ENCODE measurements around the gene RER1.
"Not testable (repeated sequence)": the region's sequence is repeated elsewhere in the genome, so short reads cannot be mapped to it uniquely, and the experiment has no call there.

Gene RER1

DNA sequence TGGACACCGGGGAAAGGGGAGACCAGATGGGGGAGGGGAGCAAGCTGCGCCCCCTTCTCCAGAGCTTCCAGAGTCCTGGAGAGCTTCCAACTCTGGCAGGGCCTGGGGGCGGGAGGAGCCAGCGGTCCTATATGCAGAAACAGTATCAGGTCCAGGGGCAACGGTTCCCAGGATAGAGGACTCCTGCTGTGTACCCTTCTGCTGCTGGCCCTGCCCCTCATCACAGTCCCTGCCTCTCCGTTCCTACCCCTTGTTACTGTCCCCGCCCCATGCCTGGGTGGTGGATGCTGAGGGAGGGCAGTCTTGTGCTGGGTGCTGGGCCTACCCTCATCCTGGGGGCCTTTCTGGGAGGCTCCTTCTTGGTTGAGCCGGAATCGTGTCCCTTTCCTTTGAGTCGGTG, 39.9 kb downstream of the RER1 start:
- peak; percentile 98 for DNase-seq

DNA sequence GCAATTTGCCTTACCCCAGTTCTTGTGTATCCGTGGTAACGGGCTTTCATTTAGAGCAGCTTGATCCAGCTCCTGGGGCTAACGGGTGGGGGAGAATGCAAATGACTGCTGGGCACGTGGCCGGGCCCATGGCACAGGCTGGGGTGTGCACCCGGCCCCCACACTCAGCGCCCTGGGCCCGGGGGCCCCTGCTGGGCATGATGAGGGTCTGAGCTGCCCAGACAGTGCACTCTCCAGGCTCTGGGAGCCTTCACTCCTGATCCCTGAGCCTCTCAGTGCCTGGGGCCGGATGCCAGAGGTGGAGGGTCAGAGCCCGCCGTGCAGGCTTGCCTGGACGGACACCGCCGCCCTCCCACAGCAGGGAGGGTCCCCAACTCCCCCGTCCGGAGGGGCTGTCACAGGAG, 40.8 kb downstream of the RER1 start:
- DNase-seq = peak; percentile 16

DNA sequence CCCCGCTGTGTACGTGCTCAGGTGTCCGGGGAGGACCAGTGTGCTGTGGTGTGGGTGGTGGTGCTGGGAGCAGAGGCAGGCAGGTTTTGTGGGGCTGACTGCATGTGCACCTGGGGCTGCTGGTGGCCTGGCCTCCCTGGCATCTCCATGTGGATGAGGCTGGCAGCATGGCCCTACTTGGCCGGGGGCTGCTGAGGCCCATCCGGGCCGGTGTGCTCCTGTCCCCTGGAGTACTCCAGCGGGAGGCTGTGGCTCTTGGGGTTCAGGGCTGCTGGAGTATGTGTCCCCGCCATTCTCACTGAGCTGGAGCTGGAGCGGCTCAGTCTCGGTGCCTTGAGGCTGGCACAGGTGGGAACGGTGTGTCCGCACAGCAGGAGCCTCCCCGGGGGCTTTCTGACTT, 41.6 kb downstream of the RER1 start:
- DNase-seq = no peak

DNA sequence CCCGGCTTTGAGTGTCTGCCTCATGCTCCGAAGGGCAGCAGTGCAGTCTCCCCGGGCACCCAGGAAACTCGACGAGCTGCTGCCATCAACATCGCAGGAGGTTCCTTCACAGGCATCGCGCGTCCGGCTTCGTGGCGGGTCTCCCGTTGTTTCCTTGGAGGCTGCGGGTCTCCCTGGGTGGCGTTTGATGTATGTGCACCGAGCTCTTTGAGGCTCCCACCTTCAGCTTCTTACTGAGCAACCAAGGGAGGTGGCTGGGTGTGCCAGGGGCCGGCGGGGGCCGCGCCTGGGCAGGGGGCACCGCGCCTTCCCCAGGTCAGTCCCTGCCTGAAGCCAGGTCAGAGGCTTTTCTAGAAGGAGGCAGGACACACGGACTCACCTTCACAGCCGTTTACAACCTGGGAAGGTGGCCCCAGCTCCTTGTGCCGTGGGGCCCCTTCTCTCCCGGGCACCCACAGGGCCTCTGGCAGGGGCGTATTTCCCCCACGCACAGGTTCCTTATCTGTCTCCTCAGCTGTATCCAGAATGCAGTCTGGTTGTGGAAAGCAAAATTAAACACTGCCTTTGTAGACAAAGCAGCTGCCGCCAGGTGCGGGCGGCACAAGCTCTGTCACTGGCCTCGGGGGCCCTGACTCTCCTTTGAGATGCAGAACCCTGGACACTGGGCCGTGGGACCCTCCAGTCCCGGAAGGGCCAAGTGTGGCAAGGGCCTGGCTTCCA, 42.5 kb downstream of the RER1 start:
- DNase-seq = no peak

DNA sequence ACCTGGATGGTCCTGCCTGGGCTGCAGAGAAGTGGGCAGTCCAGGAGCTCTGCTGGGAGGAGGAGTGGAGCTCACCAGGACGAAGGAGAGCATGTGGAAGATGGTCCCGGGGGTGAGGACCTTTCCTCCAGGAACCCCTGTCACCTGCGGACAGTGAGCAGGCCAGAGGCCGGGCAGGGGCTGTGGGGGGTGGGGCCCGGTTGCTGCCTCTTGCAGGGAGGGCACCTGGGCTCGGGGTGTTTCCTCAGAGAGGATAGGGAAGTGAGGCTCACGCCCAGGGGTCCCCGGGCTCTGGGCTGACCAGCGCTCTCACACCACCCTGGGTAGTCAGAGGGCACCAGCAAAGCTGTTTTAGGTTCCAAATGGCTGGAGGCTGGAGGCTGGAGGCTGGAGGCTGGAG, 43.5 kb downstream of the RER1 start:
- DNase-seq = no peak

DNA sequence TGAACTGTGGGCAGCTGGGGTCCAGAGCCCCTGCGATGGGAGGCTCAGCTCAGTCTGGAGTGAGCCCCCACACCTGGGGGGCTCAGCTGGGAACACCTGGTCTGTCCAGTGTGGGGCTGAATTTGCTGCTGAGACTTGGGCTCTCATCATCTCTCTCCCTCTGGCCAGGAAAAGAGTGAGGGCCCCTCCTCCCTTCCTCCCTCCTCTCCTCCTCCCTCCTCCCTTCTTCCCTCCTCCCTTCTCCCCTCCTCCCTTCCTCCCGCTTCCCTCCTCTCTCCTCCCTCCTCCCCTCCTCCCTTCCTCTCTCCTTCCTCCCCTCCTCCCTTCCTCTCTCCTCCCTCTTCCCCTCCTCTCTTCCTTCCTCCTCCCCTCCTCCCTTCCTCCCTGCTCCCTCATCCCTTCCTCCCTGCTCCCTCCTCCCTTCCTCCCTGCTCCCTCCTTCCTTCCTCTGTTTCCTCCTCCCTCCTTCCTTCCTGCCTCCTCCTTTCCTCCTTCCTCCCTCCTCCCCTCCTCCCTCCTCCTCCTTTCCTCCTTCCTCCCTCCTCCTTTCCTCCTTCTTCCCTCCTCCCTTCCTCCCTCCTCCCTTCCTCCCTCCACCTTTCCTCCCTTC, 44.2 kb downstream of the RER1 start:
- DNase-seq = no peak

DNA sequence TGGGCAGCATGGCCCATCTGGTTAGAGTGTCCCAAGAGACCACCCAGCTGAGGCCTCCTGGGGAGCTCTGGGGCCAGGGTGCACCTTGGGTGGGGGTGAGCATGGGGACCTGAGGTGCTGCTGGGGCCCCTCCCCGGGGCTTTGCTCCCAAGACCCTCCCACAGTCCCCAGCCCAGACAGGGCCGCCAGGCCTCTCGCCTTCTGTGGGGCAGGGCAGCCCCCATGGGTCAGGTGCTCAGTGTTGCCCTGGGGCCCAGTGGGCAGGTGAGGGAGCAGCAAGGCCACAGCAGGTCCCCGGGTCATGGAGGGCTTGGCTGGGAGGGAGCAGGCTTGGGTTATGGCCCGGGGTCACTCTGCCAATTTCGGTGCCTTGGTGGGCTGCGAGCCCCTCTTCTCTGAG, 45.2 kb downstream of the RER1 start:
- no peak for DNase-seq

DNA sequence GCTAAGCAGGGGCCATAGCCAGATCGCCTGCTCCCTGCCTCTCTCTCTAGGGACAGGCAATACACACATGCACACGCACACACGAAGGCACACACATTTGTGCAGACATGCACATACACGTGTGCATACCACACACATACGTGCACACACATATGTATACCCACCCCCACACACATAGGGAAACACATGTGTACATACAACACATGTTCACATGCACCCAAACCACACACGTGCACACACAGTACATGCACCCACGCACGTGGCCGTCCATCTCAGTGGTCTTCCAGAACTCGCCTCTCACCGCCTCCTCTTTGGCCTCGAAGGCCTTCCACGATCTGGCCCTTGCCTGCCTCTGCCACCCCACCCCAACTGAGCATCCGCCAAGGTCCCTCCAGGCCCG, 46.0 kb downstream of the RER1 start:
- no peak for DNase-seq

DNA sequence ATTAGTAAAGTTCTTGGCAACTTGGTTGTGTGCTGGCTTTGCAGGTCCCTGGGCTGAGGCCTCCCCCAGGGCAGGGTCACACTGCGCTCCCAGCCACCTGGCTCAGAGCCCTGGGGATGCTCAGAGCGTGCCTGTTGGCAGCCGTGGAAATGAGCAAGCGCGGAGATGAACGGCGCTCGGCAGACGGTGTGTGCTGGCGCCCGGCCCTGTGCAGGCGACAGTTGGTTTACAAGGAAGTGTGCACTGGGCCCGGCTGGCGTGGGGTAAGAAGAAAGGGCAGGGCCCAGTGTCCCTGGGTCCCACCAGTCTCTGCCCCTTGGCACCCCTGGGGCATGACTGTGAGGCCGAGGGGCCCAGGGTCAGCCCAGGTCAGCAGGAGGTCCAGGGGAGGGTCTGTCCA, 46.4 kb downstream of the RER1 start:
- DNase-seq = peak; percentile 83

DNA sequence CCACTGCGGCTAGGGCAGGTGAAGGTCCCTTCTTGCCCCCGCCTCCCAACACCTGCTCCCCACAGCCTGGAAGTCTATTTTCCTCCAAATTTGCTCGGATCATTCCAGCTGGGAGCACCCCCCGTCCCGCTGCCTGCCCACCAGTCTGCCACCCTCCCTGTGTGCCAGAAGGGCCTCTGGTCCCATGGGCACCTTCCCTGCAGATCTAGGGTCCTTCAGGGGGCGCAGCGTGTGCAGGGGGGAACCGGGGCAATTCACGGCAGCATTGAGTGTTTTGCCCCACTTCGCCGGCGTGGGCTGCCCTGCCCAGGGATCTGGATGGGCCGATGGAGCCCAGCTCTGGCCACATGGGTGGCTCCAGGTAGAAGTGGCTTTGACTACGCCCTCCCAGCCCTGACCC, 47.0 kb downstream of the RER1 start:
- DNase-seq = peak; percentile 44

DNA sequence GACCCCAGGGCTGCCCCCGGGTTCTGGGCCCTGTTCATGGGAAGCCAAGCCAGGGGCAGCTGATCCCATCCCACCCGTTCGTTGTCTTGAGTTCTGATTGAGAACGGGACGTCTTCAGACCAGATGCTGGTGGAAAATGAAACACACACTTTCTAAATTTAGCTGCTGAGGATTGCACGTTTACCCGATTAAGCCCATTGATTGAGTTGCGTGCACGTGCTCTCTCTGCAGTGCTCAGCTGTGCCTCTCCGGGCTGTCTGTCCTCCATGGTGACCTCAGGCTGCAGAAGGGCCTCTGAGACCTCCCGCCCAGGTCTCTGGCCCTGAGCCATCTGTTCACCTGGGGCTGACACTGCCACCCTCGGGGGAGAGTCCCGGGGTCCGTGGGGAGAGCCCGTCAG, 47.7 kb downstream of the RER1 start:
- DNase-seq = peak; percentile 36

DNA sequence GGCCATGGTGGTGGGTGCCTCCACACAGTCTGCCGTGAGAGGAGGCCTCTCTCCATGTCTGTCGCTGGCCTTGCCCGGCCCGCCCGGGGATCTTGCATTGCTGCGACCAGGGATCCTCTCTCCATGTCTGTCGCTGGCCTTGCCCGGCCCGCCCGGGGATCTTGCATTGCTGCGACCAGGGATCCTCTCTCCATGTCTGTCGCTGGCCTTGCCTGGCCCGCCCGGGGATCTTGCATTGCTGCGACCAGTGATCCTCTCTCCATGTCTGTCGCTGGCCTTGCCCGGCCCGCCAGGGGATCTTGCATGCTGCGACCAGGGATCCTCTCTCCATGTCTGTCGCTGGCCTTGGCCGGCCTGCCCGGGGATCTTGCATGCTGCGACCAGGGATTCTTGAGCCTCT, 48.7 kb downstream of the RER1 start:
- DNase-seq = not testable (repeated sequence)

DNA sequence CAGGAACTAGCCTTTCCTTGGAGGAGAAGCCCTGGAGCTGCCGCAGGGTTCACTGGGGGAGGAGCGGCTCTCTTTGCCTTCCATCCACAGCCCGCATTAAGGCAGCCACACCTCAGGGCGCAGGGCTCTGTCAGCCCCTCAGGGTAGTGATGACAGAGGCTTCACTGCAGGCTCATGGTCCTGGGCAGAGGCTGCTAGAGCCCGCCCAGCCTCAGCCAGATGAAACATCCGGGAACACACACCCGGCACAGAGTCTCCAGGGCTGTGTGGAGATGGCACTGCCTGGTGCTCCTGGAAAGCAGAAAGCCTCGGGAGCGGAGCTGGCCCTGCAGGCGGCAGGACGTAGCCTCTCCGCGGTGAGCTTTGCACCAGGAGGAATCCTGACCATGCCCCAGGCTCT, 50.1 kb downstream of the RER1 start:
- no peak for DNase-seq

DNA sequence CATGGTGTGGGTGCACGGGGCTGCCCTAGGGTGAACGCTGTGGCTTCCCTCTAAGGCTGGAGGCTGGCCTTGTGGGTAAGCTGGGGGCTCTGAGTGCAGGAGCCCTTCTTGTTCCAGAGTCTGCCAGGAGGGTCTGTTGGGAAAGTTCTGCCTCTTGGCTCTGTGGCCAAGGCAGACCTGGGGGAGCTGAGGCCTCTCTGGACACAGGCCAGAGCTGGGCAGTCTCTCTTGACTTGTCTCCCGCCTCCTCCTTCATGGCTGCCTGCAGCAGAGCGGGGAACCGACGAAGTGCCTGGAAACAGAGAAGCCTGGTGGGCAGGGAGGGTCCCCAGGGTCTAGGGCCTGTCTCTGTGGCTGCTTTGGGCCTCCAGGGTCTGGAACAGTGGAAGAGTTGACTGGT, 51.0 kb downstream of the RER1 start:
- DNase-seq = no peak

DNA sequence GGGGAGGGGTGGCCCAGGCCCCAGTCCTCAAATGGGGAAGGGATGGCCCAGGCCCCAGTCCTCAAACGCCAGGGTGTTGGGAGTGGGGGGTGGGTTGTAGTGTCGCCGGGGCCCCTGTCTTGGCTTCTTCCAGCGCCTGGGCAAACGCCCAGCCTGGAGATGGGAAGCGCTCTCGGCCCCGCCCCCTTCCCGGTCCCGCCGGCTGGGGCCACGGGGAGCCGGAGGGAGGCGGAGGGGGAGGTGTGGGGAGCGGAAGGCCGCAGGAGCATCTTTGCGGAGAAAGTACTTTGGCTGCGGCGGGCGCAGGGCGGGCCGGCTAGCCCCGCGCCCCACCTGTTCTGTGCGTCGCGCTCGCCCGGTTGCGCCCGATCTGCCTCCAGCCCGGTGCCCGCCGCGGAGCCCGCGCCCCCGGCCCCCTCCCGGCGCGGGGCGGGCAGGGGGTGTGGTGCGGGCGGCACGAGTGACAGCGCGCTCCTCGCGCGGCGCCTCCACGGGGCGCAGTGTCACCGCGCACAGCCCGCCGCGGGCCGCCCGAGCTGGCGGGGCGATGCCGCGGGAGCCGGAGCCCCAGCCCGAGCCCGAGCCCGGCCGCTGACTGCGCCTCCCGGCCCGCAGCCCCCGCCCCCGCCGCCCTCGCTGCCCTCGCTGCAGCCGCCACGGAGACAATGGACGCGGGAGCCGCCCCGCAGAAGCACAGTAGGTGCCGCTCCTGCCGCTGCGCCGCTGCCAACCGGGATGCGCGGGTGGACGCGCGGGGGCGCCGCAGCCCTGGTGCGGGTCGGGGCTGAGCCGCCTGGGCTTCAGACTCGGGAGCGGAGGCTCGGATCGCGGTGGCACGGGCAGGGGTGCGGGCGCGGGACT, 51.9 kb downstream of the RER1 start:
- DNase-seq = no peak

DNA sequence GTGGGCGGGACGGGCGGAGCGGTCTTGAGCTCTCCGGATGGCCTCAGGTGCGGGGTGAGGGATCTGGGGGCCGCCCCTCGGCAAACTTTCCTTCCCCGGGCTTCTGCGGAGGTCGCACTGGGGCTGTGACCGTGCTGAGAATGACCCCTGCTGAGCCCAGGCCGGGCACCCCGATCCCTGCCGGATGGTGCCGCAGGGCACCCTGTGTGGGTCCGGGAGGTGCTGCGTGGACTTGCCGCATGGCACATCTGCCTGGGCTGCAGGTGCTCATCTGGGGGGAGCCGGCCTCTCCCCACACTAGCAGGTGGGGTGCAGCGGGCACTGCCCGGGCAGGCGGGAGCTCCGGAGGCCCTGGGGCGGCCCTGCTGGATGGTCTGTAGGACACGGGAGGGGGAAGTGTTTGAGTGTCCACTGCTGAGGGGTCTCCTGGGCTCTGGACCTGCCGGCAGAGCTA, 52.5 kb downstream of the RER1 start:
- no peak for DNase-seq

DNA sequence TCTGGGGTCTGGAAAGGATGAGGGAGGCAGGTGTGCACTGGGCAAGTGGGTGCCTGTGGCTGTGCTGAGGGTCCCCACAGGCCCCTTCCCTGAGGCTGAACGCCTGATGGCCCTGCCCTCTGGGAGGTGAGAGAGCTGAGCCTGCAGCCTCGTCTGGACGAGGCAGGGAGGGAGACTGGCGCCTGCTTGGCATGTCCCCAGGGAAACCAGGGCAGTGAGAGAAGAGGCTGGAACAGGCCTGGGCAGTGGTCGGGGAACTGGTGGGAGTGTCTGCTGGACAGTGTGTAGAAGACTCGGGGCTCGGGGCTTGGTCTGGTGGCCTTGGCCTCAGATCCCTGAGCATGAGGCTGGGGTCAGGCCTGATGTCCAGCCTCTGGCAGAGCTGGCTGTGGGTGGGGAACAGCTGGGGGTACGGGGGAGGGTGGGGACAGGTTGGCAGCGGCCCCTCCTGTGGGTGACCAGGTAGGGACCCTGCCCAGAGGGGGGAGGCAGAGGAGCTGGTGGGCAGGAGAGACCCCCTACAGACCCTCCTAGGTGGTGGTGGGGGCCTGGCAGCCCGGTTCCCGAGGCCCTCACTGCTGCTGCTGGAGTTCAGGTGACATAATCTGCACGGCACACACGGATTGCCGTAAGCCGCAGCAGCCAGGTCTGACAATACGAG, 53.7 kb downstream of the RER1 start:
- DNase-seq = no peak

DNA sequence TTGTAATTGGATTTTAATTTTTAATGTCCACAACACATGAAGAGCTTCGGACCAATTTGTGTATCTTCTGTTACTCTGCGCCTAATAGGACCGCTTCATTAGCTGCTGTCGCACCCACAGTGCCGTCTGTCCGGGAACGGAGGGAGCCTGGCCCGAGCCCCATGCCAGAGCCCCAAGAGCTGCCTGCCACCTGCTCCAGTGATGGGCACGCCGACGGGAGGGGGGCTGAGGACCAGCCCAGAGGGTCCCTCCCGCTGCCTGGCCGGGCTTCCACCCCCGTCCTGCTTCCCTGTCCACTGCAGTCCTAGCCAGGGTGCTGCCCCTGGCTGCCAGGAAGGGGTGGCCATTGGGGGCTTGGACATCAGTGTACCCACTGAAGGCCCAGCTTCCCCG, 54.2 kb downstream of the RER1 start:
- no peak for DNase-seq

DNA sequence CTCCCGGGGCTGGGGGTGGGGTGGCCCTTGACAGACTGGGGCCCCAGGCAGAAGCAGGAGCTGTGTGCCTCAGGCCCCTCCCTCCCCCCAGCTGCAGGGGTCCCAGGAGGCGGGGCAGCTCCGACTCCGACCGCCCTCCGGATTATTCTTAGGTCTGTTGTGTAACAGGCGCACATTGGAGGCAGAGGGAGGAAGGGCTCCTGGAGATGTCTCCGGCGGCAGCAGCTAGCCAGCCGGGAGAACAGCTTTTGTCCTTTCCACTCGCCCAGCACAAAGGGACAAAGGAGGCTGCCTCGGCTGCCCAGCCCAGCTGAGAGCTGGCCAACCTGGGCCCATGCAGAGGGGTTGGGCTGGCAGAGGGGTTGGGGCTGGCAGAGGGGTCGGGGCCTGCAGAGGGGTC, 54.8 kb downstream of the RER1 start:
- no peak for DNase-seq

DNA sequence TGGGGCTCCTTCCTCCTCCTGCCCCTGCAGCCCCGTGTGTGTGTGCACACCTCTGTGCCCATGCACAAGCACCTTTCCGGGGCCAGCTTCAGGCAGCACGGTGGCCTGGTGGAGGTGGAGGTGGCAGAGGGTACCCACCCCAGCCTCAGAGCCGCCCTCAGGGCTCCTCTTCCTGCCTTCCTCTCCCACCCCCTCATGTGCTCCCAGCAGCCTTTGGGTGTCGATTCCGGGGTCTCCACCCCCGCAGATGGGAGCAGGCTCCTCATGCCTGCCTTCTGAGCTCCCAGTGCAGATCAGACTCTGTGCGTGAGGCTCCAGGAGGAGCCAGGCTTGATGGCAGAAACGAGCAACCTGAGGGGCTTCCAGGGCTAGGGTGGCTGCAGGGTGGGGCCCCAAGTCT, 55.2 kb downstream of the RER1 start:
- DNase-seq = no peak

DNA sequence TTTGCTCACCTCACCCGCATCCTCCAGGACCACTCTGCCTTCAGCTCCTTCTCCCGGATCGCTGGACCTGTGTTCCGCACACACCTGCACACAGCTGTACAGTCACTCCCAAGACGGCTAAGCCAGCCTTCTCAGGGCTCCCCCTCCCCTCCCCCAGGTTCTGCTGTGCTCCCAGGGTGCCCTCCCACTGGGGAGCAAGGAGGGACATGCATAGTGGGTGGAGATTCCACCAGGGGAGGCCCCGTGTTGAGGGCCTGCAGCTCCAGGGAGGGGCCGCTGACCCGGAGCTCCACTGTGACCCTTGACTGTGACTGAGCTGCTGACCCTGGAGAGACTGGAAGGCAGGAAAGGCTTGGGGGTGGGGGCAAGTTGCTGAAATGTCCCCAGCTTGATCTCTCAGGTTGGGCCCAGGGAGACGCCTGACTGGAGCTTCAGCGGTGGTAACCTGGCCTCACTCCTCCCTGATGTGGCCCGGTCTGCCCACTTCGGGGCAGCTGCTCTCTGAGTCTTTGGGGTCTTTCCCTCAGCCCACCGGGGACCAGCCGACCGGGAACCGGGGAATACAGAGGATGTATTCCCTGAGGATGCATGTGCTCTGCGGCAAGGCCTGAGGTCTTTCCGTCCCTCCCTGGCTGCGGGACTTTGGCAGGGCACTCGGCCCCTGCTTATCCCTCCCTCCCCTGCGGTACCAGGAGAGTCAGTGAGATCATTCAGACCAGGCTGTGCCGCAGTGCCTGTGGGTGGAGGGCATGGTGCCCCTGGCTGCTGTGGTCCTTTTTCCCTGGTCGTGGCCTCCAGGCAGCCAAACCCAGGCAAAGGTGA, 55.8 kb downstream of the RER1 start:
- DNase-seq = no peak

DNA sequence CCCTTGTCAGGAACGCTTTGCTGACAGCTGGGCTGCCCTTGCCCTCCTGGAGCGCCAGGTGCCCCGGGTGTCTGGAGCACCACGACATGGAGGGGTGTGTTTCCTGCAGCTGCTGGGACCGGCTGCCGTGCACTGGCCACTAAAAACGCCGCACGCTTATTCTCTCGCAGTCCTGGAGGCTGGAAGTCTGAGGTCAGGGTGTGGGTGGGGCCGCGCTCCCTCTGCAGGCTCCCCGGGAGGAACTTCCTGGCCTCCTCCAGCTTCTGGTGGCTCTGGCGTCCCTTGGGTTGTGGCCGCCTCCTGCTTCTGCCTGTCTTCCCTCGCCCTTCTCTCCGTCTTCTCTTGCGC, 56.4 kb downstream of the RER1 start:
- DNase-seq = no peak
